Activated CD4-positive, alpha-beta T cell treated with anti-CD3 and anti-CD28 coated beads, Interleukin-2, amount 50 U/mL, for 24 hours (primary cell): ENCODE measurements around the gene FOXP1.
"Not testable (repeated sequence)": the region's sequence is repeated elsewhere in the genome, so short reads cannot be mapped to it uniquely, and the experiment has no call there.

Source experiments
- DNase-seq, 2 donors: peaks; one replicate each; pipeline ENCODE4 v3.0.0-alpha.2; 2020; ENCODE audit warnings: low read depth in 1 of 2, low spot score in 1 of 2

Gene FOXP1

DNA sequence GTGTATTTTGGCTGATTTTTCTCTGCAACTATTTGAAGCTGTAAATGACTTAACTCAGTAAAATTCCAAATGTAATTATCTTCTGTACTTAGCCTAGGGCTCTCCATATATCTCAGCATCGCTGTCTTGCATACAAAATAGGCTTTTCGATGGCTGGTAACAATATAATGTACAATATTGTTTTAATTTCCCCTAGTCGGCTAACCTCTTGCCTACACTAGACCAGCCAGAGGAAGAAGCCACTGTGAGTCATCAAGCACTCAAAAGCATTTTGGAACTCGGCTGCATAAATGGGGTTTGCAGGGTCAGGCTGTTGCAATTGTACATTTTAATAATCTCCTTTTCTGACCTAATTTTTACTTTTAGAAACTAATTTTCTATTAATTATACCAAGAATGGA is 583.8 kb downstream of the FOXP1 start:
- DNase-seq = no peak

DNA sequence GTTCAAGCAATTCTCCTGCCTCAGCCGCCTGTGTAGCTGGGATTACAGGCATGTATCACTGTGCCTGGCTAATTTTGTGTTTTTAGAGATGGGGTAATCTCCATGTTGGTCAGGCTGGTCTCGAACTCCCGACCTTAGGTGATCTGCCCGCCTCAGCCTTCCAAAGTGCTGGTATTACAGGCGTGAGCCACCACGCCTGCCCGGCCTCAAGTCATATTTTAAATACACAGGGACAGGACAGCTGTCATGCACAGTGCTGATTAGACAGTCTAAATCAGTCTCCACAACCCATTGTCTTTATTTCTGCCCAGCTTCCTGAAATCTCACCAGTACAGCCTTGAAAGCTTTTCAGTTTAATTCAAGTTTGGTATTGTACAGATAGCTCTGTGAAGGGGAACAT is 587.4 kb downstream of the FOXP1 start:
- no peak for DNase-seq

DNA sequence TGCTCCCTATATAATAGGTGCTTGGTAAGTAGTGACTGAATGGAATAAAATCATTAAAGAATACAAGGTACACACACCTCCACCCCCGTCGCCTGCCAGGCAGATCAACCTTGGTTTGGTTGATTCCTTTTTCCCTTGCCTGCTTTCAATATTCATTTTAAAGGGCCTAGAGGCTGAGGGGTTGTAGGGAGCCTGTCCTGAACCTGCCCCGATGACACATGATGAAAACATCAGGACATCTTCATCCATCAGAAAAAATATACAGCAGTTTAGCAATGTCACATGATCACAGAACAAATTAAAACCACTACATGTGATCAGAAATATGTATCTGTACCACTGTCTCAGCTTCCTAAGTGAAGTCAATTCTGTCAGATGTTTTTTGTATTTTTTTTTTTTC is 588.9 kb downstream of the FOXP1 start:
- no peak for DNase-seq

DNA sequence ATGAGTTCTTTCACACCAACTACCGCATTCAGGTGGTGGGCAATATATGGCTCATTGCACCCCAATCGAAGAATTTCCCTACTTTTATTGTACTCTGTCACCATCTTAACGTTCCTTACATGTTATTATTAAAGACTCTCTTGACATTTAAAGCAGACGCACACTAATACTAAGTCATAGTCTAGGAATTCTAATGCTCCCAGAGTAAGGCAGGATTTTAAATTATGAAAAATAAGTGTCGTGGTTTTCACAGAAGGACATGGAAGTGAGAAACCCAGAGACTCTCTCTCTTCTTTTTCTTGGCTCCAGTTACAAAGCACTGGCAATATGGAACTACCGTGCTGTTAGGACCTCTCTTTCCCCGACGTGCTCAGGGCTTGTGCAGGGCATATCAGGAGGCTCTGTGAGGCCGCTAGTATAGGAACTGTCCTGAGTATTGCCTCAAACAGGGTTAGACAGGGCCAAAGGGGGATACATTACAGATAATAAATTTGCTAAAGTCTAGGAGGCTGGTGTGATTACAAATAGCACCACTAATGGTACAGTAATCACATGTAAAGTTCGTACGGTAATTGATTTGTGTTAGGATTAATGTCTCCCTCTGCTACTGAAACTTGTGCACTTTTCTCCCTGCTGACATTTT is 590.8 kb downstream of the FOXP1 start:
- no peak for DNase-seq

DNA sequence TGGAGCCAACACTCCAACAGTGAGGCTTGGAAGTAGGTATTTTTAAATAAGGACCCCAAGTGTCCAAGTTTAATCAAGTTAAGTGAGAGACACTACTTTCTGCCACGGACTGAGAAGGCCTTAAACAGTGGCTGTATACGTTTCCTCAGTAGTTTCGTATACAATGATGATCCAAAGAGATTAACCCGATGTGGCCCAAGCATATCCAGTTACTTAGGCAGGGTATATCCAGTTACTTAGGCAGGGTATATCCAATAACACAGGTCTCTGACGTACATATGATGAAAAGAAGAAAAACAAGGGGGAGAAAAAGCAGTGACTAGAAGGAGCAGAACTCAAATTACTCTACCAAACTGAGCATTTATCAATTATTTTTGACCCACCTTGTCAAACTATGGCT is 591.4 kb downstream of the FOXP1 start:
- DNase-seq = no peak

DNA sequence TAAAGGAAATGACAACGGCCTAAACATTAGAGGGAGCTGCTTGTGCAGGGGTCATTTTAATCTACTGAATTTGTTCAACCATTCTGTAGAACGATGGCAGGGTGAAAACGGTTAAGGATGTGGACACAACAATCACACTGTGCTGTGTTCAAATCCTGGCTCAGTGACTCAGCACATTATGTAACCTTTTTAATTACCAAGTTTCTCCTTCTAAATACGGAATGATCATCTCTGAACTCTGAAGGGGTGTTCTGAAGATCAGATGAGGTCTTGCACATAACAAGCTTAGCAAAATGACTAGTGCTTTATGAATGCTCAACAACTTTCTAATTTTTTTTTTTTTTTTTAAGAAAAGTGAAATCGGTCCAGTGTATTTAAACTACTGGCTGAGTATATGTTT is 592.8 kb downstream of the FOXP1 start:
- no peak for DNase-seq

DNA sequence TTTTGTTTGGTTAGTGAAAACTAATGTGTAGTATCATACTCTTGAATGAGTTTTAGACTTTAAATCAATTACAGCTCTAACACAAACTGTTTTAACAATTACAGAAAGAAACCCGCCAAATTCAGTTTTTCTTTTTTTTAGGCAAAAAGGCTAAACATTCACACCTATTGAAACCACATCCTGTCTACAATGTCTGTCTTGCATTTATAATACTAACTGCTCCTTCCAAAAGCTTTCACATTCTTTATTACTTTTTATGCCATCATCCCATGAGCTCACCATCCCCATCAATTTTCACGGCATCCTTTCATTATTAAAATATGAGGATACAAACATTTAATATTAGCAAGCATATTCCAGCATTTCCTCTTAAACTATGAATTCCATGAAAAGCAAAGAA is 593.3 kb downstream of the FOXP1 start:
- no peak for DNase-seq

DNA sequence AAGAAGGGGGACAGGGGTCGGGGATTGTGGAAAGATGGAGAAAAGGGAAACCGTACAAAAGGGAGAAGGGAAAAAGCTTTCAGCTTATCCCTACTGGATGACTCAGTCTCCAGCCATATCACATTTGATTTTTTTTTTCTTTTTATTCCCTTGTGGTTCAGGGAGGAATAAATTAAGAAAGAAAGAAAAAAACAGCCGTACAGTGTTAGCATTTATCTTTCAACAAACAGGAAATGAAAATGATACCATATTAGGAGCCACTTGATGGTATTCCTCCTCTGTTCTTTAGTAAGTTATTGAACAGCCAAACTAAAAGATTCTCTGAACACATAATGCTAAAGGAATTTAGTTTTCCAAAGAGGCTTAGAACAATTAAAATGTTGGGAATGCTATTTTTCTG is 594.4 kb downstream of the FOXP1 start:
- DNase-seq = no peak

DNA sequence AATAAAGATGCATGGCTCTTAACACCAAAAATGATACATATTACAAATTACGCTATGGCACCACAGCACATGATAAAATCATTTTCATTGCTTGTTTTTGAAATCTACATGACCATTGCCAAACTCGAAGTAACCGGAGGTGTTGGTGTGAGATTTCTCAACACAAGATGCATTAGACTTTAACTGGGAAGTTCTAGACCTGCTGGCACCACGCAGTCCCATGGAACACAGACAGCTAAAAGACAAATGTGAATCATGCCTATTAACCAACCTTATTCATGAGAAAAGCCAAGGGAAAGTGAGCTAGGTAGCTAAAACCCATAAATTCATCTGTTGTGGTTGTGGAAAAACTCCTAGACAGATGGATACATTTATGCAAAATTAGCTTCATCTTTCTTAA is 595.4 kb downstream of the FOXP1 start:
- DNase-seq = no peak

DNA sequence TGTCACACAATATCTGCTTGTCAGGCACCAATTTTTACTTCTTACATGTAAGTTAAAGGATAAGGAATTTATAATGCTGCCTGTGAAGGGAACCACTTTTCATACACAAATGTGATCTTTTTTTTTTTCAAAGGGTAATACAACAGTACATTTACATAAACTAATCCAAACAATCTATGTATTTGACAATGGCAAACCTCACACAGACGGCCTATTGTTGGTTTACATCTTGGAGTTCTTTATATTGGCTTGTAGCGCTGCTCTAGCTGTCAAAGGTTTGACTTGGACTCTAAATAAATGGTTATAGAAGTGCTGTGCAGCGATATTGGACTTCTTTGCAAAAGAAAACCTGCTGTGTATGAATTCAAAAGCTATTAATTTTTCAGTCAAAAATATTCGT is 598.0 kb downstream of the FOXP1 start:
- DNase-seq = no peak

DNA sequence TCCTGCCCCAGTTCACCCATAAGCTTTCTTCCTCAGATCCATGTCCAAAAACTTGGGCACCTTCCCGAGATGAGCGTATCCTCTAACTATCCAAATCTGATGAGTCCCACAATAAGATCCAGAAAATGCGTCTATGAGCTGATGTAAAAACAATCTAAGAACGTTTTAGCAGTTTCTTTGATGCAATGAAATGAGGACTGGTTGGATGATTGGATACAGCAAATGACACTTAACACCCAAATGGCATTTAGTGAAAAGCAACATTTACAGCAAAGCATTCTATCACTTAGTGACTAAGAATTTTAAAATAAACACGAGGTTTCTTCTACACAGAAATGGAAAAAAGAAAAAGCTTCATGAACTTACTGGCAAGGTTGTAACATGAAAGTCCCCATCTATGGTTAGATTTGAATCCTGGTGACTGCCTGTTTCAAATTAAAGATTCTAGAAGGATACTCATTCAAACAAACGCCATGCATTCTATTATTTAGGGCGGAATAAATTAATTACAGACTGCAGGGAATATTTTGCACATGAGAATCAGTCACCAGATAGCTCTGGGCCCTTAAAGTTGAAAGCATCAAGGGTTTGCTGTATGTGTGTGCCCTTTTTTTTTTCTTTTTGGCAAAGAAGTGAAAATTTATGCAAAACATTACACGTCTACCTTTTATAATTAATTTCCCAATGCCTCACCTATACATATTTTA is 598.6 kb downstream of the FOXP1 start:
- DNase-seq = no peak

DNA sequence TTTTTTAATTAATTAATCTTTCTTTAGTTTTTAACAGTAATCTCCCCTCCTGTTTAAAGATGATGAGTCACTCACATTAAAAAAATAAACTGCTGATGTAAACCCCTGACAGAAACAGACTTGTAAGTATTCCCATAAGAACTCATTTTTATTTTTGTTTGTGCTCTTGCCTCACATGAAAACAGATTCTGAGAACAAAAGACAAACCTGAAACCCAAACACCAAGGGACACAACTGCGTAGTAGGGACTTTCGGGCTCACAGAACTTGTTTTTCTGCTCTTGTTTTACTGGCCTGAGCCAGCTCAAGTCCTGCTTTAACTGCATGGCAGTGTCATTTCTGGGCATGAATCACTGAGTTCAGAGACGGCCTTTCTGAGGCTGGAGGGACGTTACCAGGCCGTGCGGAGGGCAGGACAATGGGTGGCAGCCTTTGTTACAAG is 600.8 kb downstream of the FOXP1 start:
- DNase-seq = no peak

DNA sequence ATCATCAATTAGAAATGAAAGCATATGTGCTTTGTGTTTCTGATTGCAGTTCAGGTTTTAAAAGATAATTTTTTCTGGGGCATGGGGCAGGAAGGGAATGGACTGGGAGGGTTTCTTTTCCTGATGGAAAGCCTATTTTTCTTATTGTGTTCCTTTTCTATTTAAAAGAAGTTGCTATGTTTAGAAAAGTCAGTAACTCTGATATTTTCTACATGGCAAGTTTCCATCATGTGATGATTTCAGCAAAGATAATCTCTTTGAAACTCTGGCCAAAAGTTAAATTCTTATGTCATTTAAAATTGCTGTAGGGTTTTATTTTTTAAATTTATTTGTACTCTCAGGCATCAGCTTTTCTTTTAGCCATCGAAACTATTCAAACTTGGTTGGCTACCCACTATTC is 601.2 kb downstream of the FOXP1 start:
- DNase-seq = no peak

DNA sequence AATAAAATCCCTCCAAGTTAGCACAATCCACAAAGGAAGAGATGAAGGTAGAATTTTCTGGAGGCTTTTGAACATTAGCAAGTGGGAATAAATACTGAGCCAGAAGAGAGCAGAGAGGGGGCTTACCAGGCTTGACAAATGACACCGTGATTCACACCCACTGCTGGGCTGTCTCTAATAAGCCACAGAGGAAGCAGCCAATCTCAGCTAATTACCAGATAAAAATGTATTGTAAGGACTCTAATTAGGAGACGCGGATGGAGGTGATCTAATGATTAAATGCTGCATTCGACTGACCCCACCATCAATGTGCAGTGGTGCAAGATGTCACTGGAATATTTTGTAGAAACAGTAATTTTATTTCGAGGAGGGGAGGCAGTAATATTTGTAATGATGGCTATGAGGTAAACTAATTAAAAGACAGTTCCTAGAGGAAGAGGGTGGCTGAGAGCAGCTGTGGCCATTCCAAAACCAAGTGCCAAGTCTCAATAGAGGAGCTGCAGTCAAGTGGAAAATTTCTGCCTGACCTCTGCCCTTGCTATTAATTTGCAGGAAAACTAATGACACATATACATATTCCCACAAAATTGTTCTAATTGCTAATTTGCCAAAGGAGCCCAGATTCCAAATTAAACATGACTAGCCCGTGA is 602.2 kb downstream of the FOXP1 start:
- DNase-seq = no peak

DNA sequence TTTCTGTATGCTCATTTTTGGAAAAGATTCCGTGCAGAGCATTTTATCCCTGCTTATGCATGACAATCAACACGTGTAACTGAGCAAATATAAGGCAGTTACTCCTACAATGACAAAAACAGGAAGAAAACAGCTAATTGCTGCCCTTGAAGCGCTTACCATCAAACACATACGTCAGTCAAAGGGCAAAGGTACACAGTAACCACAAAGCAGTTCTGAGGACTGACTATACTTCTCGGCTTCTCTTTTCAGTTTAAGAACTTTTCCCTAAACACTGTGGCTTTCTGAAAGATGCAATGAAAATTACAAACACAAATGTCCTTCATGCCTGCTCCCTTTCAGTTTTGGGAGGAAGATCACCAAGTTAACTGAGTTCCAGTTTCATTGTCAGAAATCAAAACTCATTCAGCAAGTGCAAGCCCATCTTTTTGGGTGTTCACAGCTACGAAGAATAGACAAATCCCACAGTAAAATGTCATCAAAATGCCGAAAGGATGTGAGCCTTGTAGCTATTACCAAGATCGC is 602.8 kb downstream of the FOXP1 start:
- no peak for DNase-seq

DNA sequence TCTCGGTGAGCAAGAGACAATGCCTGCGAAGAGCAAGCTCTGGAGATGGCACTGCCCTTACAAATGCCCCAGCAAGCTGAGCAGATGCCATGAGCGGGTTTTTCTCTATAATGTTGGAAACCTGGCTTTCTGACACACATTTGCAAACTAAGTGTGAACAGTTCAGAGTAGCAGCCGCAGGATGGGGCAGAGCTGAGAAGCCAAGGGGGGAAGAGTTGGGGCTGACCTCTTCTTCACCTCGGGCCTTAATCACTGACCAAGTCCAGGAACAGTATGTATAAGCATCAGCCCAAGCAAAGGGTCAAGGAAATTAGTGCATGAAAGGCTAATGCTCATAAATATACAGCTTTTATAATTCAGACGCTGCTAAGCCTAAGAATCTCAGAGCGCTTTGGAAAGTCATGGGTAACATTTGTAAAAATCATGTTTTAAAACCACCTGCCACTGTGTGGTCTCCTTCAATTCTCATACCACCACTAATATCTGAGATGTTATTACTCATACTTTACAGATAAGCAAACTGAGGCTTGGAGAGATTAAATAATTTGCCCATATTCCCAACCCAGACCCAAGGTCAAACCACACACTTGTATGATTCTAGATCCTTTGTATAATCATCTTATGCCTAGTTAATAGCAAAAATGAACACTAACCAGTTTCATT is 603.4 kb downstream of the FOXP1 start:
- no peak for DNase-seq

DNA sequence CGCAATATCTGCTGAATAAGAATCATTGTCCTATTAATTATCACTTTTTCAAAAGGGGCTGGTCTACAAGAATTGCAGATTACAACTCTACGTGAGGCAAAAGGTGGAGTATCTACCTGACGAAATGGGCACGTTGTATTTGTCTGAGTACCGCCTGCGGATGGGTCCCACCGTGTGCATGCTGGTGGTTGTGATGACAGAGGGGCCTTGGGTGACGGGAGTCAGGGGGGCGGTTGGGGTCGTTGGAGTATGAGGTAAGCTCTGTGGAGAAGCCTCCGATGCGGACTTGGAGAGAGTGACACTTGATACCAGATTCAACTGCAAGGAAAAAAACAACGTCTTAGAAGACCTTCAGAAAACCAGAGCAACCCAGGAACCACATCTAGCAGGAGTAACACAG is 605.8 kb downstream of the FOXP1 start:
- no peak for DNase-seq

DNA sequence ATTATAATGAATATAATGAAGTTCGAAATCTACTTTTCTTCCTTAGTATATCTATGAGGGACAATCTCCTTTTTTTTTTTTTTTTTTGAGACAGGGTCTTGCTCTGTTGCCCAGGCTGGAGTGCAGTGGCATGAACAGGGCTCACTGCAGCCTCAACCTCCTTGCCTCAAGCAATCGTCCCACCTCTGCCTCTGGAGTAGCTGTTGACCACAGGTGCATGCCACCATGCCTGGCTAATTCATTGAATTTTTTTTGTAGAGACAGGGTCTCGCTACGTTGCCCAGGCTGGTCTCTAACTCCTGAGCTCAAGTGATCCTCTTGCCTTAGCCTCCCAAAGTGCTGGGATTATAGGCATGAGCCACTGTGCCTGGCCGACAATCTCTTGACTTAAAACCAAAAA is 607.5 kb downstream of the FOXP1 start:
- DNase-seq = not testable (repeated sequence)

DNA sequence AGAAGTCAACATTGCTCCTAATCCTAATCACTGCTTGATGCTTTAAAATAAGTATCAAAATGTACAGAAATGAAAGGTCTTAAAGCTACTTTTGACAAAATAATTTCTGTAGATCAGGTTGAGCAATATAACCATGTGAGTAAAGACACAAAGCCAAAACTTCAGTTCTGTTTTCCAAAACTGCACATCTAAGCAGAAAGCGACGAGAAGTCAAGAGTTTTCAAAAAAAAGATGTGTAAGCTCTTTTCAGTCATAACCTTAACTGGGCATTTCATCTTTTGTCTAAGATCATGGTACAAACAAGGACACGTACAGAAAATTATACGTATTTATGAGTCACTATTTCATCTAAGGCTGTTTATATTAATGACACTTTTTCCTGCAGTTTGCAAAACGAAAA is 608.8 kb downstream of the FOXP1 start:
- DNase-seq = no peak

DNA sequence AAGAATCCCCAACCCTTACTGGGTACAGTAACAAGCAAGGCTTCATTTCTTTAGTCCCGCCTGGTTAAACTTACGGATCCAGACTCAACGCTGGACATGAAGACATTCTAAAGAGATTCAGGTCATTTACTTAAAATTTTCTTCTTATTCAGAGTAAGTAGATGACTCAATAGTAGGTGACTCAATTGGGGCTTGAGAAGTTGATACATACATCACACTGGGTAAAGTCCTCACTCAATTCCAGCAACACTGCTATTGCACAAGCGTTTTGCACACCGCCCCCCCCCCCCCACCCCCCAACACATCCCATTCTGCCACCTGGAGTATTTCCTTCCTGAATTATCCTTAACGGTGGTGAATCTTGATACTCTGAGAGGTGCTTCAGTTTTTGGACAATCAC is 610.0 kb downstream of the FOXP1 start:
- no peak for DNase-seq

DNA sequence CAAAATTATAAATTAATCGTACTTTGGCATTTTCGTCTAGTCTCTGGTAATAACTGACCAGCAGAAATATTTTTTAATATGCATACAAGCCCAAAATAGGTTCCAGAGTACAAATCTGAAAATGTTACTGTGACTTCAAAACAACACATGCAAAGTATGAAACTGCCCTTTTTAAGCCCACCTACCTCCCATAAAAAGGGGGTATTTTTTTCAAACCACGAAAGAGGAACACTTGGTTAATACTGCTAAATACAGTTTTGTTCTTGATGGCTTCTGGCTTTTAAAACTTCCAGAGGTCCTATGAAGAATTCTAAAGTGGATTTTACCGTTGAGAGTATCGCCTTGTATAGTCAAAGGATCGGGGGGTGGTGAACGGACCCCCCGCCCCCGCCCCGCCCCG is 610.7 kb downstream of the FOXP1 start:
- no peak for DNase-seq

DNA sequence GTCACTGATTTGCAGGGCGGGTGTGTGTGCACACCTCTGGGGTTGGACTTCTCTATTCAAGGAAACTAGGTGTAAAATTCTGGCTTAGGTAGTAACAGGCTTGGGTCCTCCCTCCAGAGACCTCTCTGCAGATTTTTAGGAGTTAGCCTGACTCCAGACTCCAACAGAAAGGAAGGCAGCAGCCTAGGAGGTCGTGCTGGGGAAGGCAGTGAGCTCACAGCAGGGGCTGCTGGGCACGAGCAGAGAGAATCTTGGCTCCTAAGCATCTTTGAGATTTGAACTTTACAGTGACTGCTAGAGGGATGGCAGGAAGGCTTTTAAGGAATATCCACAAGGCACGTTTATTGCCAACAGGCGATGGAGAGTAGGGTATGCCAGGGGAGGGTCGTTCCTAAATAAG is 612.6 kb downstream of the FOXP1 start:
- DNase-seq = no peak
